GM19035 (cell line): Measurements from ENCODE around the gene SUSD2.
"Not testable (repeated sequence)": the region's sequence is repeated elsewhere in the genome, so short reads cannot be mapped to it uniquely, and the experiment has no call there.

Experiments used
- ATAC-seq: cut with Tn5 transposase; IDR thresholded peaks from one replicate; pipeline ENCODE4 v1.9.1; 2021; ENCODE audit not compliant: unreplicated experiment

Gene SUSD2

DNA sequence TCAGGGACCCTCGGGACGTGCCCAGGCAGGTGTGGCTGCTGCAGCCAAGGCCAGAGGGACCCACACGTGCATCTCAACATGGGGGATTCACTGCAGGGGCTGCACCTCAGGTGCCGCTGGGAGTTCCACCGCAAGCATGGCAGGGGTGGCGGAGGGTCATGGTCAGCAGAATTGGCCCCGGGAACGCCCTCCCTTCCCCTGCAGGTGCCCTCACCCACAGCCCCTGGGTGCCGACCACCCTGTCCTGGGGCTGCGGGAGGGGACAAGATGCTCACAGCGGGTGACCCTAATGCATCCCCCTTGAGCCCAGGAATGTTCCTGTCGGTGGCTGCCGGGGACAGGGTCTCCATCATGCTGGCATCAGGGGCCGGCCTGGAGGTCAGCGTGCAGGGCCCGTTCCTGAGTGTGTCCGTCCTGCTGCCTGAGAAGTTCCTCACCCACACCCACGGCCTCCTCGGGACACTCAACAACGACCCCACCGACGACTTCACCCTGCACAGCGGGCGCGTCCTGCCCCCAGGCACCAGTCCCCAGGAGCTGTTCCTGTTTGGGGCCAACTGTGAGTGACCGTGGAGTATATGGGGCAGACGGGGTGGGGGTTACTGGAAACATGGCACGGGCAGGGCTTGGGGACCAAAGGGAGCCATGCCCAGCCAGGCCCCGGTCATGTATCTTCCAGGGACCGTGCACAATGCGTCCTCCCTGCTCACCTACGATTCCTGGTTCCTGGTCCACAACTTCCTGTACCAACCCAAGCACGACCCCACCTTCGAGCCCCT lies 5.8 kb downstream of the SUSD2 start:
- ATAC-seq, result no peak

- no peak for ATAC-seq
Measured at GRCh38 chr22:24187731-24188644, 6.7 kb downstream of the SUSD2 start.

- ATAC-seq, result no peak
Measured at GRCh38 chr22:24188705-24189248, 7.5 kb downstream of the SUSD2 start.

DNA sequence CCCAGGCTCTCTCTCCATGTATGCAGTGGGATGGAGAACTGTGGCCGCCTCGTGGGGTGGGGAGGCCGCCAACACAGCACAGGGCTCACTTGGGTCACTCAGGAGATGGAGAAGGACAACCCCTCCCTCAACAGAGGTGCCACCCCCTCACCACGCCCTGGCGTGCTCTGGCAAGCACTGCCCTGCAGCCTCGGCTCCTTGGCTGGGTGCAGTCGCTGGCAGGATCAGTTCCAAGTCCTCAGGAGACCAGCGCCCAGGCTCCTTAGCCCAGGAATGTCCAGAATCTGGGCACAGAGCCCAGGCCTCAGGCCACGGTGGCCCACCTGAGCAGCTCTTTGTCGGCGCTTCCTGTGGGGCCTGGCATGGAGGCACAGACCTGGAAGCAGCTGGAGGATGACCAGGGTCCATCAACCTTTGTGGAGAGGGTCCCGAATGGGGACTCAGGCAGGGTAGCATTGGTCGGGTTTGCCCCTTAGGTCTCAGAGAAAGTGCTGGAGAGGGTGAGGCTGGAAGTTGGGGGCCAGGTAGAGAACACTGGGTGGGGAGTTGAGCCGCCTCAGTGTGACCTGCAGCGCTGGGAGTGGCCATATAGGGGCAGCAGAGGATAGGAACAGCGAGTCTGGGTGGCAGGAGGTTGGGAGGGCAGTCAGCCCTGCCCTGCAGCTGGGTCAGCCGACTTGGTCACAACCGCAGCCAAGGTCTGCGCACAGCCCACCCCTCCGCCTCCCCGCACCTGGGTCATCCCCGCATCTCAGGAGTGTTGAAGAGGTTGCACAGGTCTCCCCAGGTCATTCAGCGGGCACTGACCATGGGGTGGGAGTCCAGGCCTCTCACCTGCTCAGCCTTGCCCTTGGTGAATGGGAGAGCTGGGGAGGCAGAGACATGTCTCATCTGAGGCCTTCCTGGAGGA lies 8.2 kb downstream of the SUSD2 start:
- ATAC-seq, result no peak

GRCh38 chr22:24190159-24190540 lies 8.9 kb downstream of the SUSD2 start:
- ATAC-seq, result no peak

DNA sequence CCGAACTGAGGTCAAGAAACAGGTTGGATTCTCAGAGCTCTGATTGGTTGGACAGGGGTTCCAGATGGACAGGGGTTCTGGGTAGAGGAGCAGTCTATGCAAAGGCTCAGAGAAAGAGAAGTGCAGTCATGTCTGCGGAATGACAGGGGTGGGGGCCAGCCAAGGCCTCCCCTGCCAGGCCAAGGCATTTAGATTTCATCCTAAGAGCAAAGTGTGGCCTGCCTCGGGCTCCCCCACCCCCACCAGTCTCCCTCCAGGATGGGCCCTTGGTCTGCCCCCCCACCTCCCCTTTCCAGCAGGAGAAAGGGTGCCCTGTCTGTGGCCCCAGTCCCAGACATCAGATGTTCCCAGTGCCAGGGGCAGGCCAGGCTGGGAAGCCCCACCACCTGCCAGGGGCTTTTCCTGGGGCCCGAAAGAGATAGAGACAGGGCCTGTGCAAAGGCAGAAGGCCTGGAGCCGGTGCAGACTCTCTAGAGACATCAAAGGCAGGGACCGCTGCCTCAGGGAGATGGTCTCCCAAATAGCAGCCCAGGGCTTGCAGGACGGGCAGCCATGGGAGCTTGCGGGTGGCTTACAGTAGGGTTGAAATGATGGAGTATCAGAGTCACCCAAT lies 9.4 kb downstream of the SUSD2 start:
- ATAC-seq, result no peak

GRCh38 chr22:24191381-24191841 lies 10.1 kb downstream of the SUSD2 start:
- ATAC-seq, result no peak

- no peak for ATAC-seq
Measured at GRCh38 chr22:24191893-24192292, 10.6 kb downstream of the SUSD2 start.

GRCh38 chr22:24198682-24199052 lies 17.4 kb downstream of the SUSD2 start:
- no peak for ATAC-seq

- ATAC-seq, result no peak
Measured at GRCh38 chr22:24200619-24201212, 19.4 kb downstream of the SUSD2 start.

- ATAC-seq, result no peak
Measured at GRCh38 chr22:24201681-24202614, 20.7 kb downstream of the SUSD2 start.

GRCh38 chr22:24203856-24204255 lies 22.6 kb downstream of the SUSD2 start:
- ATAC-seq, result not testable (repeated sequence)

- no peak for ATAC-seq
Measured at GRCh38 chr22:24205438-24206195, 24.3 kb downstream of the SUSD2 start.

- ATAC-seq, result not testable (repeated sequence)
Measured at GRCh38 chr22:24206460-24207263, 25.4 kb downstream of the SUSD2 start.

GRCh38 chr22:24207264-24208011 lies 26.2 kb downstream of the SUSD2 start:
- no peak for ATAC-seq

- no peak for ATAC-seq
Measured at GRCh38 chr22:24208012-24208749, 26.9 kb downstream of the SUSD2 start.
